Measurements from ENCODE around the gene ELP2.

DNA sequence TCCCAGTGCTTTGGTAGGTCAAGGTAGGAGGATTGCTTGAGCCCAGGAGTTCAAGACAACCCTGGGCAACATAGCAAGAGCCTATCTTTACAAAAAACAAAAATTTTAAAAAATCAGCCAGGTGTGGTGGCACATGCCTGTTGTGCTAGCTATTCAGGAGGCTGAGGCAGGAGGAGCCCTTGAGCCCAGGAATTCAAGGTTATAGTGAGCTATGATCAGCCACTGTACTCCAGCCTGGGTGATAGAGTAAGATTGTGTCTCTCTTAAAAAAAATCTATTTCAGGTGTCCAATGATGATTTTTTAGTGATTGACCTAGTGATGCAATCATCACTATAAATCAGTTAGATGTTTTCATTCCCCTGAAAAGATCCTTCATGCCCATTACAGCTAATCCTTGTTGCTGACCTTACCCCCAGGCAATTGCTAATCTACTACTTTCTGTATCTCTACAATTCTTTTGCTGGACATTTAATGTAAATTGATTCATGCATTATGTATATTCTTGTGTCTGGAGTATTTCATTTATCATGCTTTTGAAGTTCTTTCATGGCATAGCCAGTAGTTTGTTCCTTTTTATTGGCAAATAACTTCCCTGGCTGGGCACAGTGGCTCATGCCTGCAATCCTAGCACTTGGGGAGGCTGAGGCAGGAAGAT lies 67.9 kb downstream of the ELP2 start:
- TF ChIP-seq EZH2 (IDR thresholded peaks at IDR 0.05; ENCODE audit: borderline replicate concordance, low read depth, low read length, severe bottlenecking) = no peak
- no peak for TF ChIP-seq CTCF (IDR thresholded peaks at IDR 0.05; ENCODE audit: borderline replicate concordance, extremely low read depth, low read length, poor library complexity, severe bottlenecking)

All from DND-41 (cell line).